ENCODE measurements around the gene RASSF6. TPM values are rescaled to one million over a fixed set of nuclear protein-coding genes. Genes with fewer than 3 reads are reported as not detected.

RASSF6 gene
- total and polyA plus RNA-seq, 3 donors from 2014 or later = 0.06 to 0.17 (median 0.08) TPM

DNA sequence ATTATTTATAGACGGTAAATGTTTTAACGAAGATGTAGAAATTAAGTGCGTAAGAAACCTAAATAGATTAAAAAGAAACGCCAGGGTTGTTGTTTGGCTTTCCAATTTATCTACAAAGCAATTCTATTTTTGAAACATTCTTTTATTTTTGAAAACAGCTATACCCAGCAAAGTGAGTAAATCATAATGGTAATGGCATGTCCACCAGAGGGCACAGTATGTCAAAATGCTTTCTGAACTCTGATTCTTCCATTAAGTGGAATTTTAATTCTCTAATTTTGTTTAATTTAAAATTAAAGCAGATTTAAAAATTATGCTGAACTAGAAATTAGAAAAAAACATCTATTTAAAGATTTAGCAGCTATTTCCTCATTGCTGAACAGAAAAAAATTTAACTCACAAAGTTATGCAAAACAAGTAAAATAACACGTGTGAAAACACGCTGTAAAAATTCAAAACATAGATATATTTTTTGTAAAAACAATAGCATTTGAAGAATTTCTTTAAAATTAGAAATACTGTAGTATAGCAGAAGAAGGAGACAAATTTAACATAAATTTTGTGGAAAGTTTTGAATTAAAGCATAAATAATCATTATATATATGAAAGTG, 26.5 kb downstream of the RASSF6 start:
- H3K4me1 ChIP-seq = no peaks in the 10 kb centered on the region
- H3K27ac ChIP-seq = no peak overlapping the region
- no peak for DNase-seq
- WGBS, 2 donors = 70 to 80% methylated on average over 6 of the region's 6 CpGs
- H3K27me3 ChIP-seq = no peaks in the 10 kb centered on the region
- no peaks in the 10 kb centered on the region for H3K9me3 ChIP-seq
- no peaks in the 10 kb centered on the region for H3K36me3 ChIP-seq (ENCODE audit: low read depth, missing control alignments)
- H3K4me3 ChIP-seq = no peak overlapping the region
- TF ChIP-seq, protein P1, sequence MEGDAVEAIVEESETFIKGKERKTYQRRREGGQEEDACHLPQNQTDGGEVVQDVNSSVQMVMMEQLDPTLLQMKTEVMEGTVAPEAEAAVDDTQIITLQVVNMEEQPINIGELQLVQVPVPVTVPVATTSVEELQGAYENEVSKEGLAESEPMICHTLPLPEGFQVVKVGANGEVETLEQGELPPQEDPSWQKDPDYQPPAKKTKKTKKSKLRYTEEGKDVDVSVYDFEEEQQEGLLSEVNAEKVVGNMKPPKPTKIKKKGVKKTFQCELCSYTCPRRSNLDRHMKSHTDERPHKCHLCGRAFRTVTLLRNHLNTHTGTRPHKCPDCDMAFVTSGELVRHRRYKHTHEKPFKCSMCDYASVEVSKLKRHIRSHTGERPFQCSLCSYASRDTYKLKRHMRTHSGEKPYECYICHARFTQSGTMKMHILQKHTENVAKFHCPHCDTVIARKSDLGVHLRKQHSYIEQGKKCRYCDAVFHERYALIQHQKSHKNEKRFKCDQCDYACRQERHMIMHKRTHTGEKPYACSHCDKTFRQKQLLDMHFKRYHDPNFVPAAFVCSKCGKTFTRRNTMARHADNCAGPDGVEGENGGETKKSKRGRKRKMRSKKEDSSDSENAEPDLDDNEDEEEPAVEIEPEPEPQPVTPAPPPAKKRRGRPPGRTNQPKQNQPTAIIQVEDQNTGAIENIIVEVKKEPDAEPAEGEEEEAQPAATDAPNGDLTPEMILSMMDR (IDR thresholded peaks at IDR 0.05) = peak in 1 of 3 experiments; percentile 23
- TF ChIP-seq POLR2A (IDR thresholded peaks at IDR 0.05) = no peak
- intact Hi-C loops (cut with DNase I; ENCODE audit: low total_unique reads) = no loop called here

DNA sequence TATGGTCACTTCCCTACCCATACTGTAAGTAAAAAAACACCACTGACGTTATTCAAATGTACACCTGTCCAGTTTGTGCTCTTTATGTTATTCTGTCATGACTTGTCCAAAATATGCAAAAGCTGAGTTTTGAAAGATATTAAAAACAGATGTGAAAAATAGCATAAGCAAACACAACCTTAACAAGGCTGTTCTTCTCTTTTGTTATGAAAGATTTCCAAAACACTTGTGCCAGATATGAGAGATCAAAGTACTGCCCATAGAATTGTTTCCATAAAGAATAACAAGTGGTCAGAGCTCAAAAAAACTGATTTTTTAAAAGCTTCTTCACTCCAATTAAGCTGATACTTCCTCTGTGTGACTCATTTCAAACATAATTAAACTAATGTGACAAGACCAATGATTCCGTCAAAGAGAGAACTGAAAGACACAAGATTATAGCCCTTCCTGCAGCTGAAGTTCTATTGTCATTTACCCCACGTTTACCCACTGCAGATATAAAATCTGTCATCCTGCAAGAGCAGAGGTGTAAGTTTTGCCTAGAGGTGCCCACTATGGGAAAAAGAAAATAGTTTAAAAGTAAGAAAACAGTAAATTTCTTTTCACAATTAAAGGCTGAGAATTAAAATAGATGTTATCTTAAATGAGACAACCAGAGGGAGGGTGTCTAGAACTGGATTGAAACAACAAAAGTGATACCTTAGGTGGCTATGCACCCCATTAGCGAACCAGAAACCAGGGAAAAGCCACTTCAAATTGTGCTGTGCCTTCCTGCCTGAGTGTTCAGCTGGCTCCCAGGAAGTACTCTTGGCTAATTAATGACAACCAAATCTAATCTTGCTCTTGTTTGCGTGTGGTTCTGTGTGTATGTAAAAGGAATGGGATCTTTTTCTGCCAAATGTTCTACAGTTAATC, 30.1 kb downstream of the RASSF6 start:
- no peak for DNase-seq

DNA sequence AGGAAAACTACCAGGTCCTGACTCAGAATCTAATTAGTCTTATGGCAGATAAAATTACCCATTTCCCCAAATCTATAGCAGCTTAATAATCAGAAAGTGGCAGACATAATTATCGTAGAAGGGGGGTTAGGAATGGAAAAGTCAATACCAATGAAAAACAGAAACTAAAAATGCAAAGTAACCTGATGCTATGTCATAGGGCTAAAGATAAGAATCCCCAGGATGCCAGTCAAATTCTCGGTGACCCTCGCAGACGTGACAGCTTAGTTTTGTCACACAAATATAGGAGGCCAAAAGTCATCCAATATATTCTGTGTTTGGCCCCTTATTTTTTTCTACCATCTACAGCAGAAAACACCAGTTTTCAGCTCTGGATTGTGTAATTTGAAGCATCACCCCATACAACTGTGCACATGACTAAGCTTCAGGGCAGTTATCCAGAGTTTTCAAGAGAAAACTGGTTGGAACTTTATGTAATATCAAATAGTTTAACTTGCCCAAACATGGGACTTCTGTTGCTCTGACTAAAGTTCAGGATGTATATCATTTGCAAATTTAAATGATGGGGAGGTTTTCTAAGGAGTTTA, 30.9 kb downstream of the RASSF6 start:
- Histone ChIP-seq H3K9me3 (no peaks in the 10 kb centered on the region), H3K4me1 (no peaks in the 10 kb centered on the region), H3K4me3 (no peak overlapping the region), H3K36me3 (ENCODE audit: low read depth, missing control alignments) (no peaks in the 10 kb centered on the region), H3K27me3 (no peaks in the 10 kb centered on the region), H3K27ac (no peak overlapping the region)
- 85 to 88% methylated on average over 4 of the region's 4 CpGs for WGBS, 2 donors
- intact Hi-C loops (cut with DNase I; ENCODE audit: low total_unique reads) = no loop called here
- TF ChIP-seq, protein P1 (IDR thresholded peaks at IDR 0.05) = no peak
- TF ChIP-seq POLR2A (IDR thresholded peaks at IDR 0.05) = no peak
- DNase-seq = no peak

More for the DNA sequence above, 30.1 kb downstream of the RASSF6 start:
- H3K27ac ChIP-seq = no peak overlapping the region
- H3K4me3 ChIP-seq = no peak overlapping the region
- WGBS, 2 donors = 49 to 53% methylated on average over 5 of the region's 5 CpGs
- H3K4me1 ChIP-seq = no peaks in the 10 kb centered on the region
- TF ChIP-seq POLR2A (IDR thresholded peaks at IDR 0.05) = no peak
- TF ChIP-seq, protein P1 (IDR thresholded peaks at IDR 0.05) = no peak
- no peaks in the 10 kb centered on the region for H3K27me3 ChIP-seq
- no peaks in the 10 kb centered on the region for H3K36me3 ChIP-seq (ENCODE audit: low read depth, missing control alignments)
- no peaks in the 10 kb centered on the region for H3K9me3 ChIP-seq
- intact Hi-C loops (cut with DNase I; ENCODE audit: low total_unique reads) = no loop called here

DNA sequence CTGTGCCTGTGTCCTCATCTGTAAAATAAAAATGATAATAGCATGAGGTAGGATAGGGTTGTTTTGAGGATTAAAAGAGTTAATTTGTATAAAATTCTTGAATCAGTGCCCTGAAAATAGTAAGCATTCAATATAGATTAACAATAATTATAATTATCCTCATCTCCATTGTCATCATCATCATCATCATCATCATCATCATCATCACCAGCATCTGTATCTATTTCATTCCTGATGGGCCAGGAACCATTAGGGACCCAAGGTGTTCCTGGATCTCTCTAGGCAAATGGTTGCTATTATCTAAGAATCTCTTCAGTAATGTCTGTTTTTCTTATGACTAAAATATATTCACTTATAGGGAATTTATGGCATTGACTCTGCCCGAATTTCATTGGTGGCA, 31.6 kb downstream of the RASSF6 start:
- no peaks in the 10 kb centered on the region for H3K4me1 ChIP-seq
- WGBS, 2 donors = 86 to 94% methylated on average over 1 of the region's 1 CpG
- no peak overlapping the region for H3K27ac ChIP-seq
- no peaks in the 10 kb centered on the region for H3K27me3 ChIP-seq
- intact Hi-C loops (cut with DNase I; ENCODE audit: low total_unique reads) = no loop called here
- no peaks in the 10 kb centered on the region for H3K36me3 ChIP-seq (ENCODE audit: low read depth, missing control alignments)
- DNase-seq = no peak
- H3K4me3 ChIP-seq = no peak overlapping the region
- no peaks in the 10 kb centered on the region for H3K9me3 ChIP-seq
- TF ChIP-seq POLR2A (IDR thresholded peaks at IDR 0.05) = no peak
- TF ChIP-seq, protein P1 (IDR thresholded peaks at IDR 0.05) = no peak
